Breast epithelium (tissue), 4 donors: Measurements from ENCODE around the gene THBS3. TPM values are rescaled to one million over a fixed set of nuclear protein-coding genes. Genes with fewer than 3 reads are reported as not detected.

Source experiments
- DNase-seq, 2 donors: peaks; one replicate each; pipeline ENCODE4 v3.0.0-alpha.2; 2019; ENCODE audit warnings: low spot score in 2 of 2
- H3K27ac ChIP-seq, 2 donors: fragments of 200-600 bp; sonication (generic) in 1 of 2; one replicate each; pipeline ENCODE4 v1.5.1; 2016 to 2019; ENCODE audit warnings: mild to moderate bottlenecking in 1 of 2
- H3K27me3 ChIP-seq, 2 donors: fragments of 200-600 bp; sonication (generic) in 1 of 2; one replicate each; pipeline versions ENCODE4 v1.5.1 to v1.6.0; 2017 to 2019; ENCODE audit warnings: control low read depth in 1 of 2, mild to moderate bottlenecking in 1 of 2
- H3K36me3 ChIP-seq: fragments of 200-600 bp; one replicate; pipeline ENCODE4 v1.5.1; 2019
- H3K4me1 ChIP-seq, 2 donors: fragments of 200-600 bp; sonication (generic); one replicate each; pipeline ENCODE4 v1.5.1; 2016 to 2019; ENCODE audit warnings: control low read depth in 1 of 2
- H3K4me3 ChIP-seq, 3 donors: fragments of 200-600 bp; sonication (generic); 1 replicate in 2 of 3; 2 replicates in 1 of 3; pipeline ENCODE4 v1.5.1; 2016 to 2019; ENCODE audit warnings: mild to moderate bottlenecking in 3 of 3, moderate library complexity in 2 of 3
- H3K9me3 ChIP-seq, 2 donors: fragments of 200-600 bp; sonication (generic) in 1 of 2; one replicate each; pipeline ENCODE4 v1.5.1; 2016 to 2019; ENCODE audit warnings: control low read depth in 1 of 2
- POLR2A ChIP-seq: fragments of 450-650 bp; IDR thresholded peaks from one replicate; pipeline ENCODE4 v1.6.1; 2016; ENCODE audit warnings: antibody characterized with exemption, mild to moderate bottlenecking, moderate library complexity
- POLR2AphosphoS5 ChIP-seq, 3 donors: sonication (generic); formaldehyde crosslinking; IDR thresholded peaks; one replicate each; pipeline ENCODE4 v1.6.1; 2017; ENCODE audit warnings: antibody characterized with exemption in 3 of 3
- intact Hi-C: fragments of 100-400 bp; cut with DNase I; formaldehyde crosslinking; loops from one replicate; pipeline ENCODE4 v1.15.1; 2023; ENCODE audit warnings: low total_unique reads
- total RNA-seq, 3 donors: library from RNA; depleted of rRNA; stranded (reverse); fragments of >200 nt; gene quantifications; one replicate each; pipeline ENCODE4 v1.1.0, GENCODE V29; 2016
- TF ChIP-seq, protein P1 (sequence below), 3 donors: fragments of 450-650 bp; IDR thresholded peaks; one replicate each; pipeline ENCODE4 v1.5.1; 2016 to 2017; ENCODE audit warnings: antibody characterized with exemption in 3 of 3, mild to moderate bottlenecking in 3 of 3, moderate library complexity in 3 of 3

Gene THBS3
- total RNA-seq, 3 donors from 2014 or later, result 17.3 to 27.5 (median 25.9) TPM

DNA sequence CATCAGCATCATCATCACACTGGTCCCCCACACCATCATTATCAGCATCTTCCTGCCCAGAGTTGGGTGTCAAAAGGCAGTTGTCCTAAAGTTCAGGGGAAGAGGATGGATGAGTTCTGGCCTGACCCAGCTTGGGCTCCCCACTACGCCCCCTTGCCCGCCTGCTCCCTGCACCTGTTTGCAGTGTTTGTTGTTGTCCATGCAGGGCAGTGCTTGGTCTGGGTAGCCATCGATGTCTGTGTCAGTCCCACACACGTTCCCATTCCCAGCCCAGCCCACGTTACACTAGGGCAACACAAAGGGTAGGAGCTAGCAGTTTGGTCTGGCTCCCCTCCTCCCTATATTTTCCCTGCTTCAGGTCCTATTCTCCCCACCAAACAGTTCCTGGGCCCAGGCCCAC is 6.8 kb downstream of the THBS3 start:
- Histone ChIP-seq H3K9me3 (no peaks in the 10 kb centered on the region), H3K4me3 (no peak overlapping the region), H3K36me3 (no peaks in the 10 kb centered on the region), H3K4me1 (no peaks in the 10 kb centered on the region), H3K27me3 (no peaks in the 10 kb centered on the region), H3K27ac (no peak overlapping the region)
- TF ChIP-seq POLR2A, result no peak
- TF ChIP-seq, protein P1, sequence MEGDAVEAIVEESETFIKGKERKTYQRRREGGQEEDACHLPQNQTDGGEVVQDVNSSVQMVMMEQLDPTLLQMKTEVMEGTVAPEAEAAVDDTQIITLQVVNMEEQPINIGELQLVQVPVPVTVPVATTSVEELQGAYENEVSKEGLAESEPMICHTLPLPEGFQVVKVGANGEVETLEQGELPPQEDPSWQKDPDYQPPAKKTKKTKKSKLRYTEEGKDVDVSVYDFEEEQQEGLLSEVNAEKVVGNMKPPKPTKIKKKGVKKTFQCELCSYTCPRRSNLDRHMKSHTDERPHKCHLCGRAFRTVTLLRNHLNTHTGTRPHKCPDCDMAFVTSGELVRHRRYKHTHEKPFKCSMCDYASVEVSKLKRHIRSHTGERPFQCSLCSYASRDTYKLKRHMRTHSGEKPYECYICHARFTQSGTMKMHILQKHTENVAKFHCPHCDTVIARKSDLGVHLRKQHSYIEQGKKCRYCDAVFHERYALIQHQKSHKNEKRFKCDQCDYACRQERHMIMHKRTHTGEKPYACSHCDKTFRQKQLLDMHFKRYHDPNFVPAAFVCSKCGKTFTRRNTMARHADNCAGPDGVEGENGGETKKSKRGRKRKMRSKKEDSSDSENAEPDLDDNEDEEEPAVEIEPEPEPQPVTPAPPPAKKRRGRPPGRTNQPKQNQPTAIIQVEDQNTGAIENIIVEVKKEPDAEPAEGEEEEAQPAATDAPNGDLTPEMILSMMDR (IDR thresholded peaks at IDR 0.05), result no peak
- TF ChIP-seq POLR2AphosphoS5 (IDR thresholded peaks at IDR 0.05), result no peak
- no peak for DNase-seq
- intact Hi-C loops, result no loop called here

DNA sequence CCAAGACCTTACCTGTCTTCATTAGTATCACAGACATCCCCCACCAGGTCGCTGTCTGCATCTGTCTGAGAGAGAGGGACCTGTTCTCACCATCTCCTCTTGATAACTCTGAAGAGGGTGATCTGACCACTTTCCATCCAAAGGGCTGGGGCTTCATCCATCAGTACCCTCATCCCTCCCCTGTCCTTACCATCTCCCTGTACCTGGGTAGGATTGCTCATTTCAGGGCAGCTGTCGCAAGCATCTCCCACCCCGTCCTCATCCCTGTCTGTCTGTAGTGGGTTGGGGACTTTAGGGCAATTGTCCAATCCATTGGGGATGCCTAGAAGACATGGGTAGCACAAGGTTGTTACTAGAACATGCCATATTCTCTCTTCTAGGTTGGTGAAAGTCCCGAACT is 7.9 kb downstream of the THBS3 start:
- TF ChIP-seq POLR2A (no peak), POLR2AphosphoS5 (IDR thresholded peaks at IDR 0.05) (no peak)
- TF ChIP-seq, protein P1 (IDR thresholded peaks at IDR 0.05), result no peak
- no peak overlapping the region for H3K4me3 ChIP-seq
- H3K9me3 ChIP-seq, result no peaks in the 10 kb centered on the region
- no peaks in the 10 kb centered on the region for H3K27me3 ChIP-seq
- no peaks in the 10 kb centered on the region for H3K36me3 ChIP-seq
- H3K4me1 ChIP-seq, result no peaks in the 10 kb centered on the region
- H3K27ac ChIP-seq, result no peak overlapping the region
- intact Hi-C loops, result no loop called here
- no peak for DNase-seq

DNA sequence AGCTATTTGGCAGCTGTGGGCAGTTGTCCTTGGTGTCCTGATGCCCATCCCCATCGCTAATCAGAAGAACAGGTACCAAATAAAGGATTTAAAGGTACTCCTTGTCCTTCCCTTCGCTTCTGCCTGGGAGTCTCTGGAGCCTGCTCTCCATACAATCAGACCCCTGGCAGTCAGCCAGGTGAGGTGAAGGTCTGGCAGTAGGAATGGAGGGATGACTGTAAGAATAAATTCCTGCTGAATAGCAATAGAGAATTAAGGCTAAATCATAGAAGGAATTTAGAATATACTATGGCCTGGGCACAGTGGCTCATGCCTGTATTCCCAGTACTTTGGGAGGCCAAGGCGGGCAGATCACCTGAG is 9.2 kb downstream of the THBS3 start:
- intact Hi-C loops, result no loop called here
- H3K36me3 ChIP-seq, result no peaks in the 10 kb centered on the region
- H3K27ac ChIP-seq, result no peak overlapping the region
- TF ChIP-seq POLR2A (no peak), POLR2AphosphoS5 (IDR thresholded peaks at IDR 0.05) (no peak)
- TF ChIP-seq, protein P1 (IDR thresholded peaks at IDR 0.05), result no peak
- no peaks in the 10 kb centered on the region for H3K9me3 ChIP-seq
- H3K4me3 ChIP-seq, result no peak overlapping the region
- no peaks in the 10 kb centered on the region for H3K27me3 ChIP-seq
- no peaks in the 10 kb centered on the region for H3K4me1 ChIP-seq
- DNase-seq, result no peak

DNA sequence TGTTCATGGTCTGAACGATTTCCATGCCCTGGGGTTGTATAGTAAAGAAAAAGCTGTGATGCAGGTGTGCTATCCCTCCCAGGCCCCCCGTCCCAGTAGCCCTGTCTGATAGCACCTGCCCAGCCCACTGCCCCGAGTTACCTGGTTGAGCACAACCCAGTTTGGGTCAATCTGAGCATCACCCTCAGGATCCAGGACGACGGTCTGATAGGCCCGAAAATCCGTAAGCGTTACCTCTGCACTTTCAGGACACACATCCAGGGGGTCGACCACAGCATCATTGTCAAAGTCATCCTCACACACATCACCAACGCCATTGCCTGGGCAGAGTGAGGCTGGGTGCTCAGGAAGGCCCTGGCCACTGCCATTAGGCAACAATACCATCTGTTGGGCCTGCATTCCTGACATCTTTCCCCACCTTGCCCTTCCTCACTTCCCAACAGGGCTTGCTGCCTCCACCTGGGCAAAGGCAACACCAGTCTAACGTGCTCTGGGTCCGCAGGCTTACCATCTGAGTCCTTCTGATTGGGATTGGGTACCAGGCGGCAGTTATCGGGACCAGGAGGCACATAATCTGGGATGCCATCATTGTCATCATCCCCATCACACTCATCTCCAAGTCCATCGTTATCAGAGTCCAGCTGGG is 9.7 kb downstream of the THBS3 start:
- no peaks in the 10 kb centered on the region for H3K27me3 ChIP-seq
- H3K4me1 ChIP-seq, result no peaks in the 10 kb centered on the region
- no peaks in the 10 kb centered on the region for H3K36me3 ChIP-seq
- TF ChIP-seq, protein P1 (IDR thresholded peaks at IDR 0.05), result no peak
- TF ChIP-seq POLR2AphosphoS5 (IDR thresholded peaks at IDR 0.05) (no peak), POLR2A (no peak)
- H3K9me3 ChIP-seq, result no peaks in the 10 kb centered on the region
- H3K4me3 ChIP-seq, result no peak overlapping the region
- intact Hi-C loops, result no loop called here
- H3K27ac ChIP-seq, result no peak overlapping the region
- no peak for DNase-seq

DNA sequence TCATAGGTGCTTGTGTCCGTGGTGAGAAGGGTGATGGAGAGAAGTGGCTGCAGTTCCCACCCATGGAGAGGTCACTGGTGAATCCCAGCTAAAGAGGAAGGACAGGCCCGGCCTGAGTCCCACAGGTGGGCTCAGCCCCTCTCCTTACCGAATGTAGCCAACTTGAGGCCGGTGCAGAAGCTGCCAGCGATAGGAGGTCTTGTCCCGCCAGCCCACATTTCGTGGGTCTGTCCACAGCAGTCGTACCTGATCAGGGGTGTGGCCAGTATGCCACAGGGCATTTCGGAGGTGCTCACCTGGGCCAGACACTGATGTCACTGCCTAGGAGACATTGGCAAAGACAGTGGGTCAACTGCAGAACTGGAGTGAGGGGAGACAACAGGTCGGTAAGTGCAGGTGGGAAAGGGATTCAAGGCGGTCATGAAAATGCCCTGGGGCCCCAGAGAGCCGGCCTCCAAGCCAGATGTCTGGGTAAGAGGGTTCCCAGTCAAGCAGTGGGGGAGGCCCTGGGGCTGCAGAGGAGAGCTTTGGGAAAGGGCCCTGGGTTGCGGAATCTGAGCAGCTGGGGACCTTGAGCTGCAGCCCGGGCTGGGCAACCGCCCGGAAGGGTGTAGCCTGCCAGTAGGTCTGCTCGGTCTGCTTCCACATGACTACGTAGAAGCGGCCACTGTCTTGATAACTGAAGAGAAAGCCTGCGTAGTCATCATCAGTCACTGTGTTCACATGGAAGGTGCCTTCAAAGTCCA is 10.6 kb downstream of the THBS3 start:
- H3K27ac ChIP-seq, result no peak overlapping the region
- TF ChIP-seq POLR2A (no peak), POLR2AphosphoS5 (IDR thresholded peaks at IDR 0.05) (no peak)
- TF ChIP-seq, protein P1 (IDR thresholded peaks at IDR 0.05), result no peak
- no peaks in the 10 kb centered on the region for H3K36me3 ChIP-seq
- H3K4me3 ChIP-seq, result no peak overlapping the region
- no peaks in the 10 kb centered on the region for H3K9me3 ChIP-seq
- H3K4me1 ChIP-seq, result no peaks in the 10 kb centered on the region
- intact Hi-C loops, result no loop called here
- DNase-seq, result no peak
- no peaks in the 10 kb centered on the region for H3K27me3 ChIP-seq
